Parathyroid adenoma (tissue), 2 donors: ENCODE measurements around the gene PCDHGA1.
A peak's percentile ranks its signal among the peaks of the same experiment; 100 is the strongest.

Experiments used
- H2AFZ ChIP-seq: fragments of 300-600 bp; sonication (generic); one replicate; pipeline ENCODE4 v1.7.0; 2017; ENCODE audit warnings: antibody characterized with exemption, mild to moderate bottlenecking
- H3K27ac ChIP-seq: fragments of 300-600 bp; sonication (generic); one replicate; pipeline ENCODE4 v1.7.0; 2017
- H3K27me3 ChIP-seq: fragments of 300-600 bp; sonication (generic); one replicate; pipeline ENCODE4 v1.7.0; 2017; ENCODE audit warnings: low read length; ENCODE audit not compliant: control insufficient read depth, insufficient read depth
- H3K36me3 ChIP-seq: fragments of 300-600 bp; sonication (generic); one replicate; pipeline ENCODE4 v1.7.0; 2017; ENCODE audit warnings: low read length; ENCODE audit not compliant: control insufficient read depth, insufficient read depth
- H3K4me1 ChIP-seq: fragments of 300-600 bp; sonication (generic); one replicate; pipeline ENCODE4 v1.7.0; 2017; ENCODE audit warnings: control low read depth
- H3K4me2 ChIP-seq: fragments of 300-600 bp; sonication (generic); one replicate; pipeline ENCODE4 v1.7.0; 2017; ENCODE audit warnings: low read length
- H3K4me3 ChIP-seq: fragments of 300-600 bp; sonication (generic); one replicate; pipeline ENCODE4 v1.7.0; 2017; ENCODE audit warnings: low read depth, low read length
- H3K79me2 ChIP-seq: fragments of 300-600 bp; sonication (generic); one replicate; pipeline ENCODE4 v1.7.0; 2017; ENCODE audit warnings: control low read depth
- H3K9ac ChIP-seq: fragments of 300-600 bp; sonication (generic); one replicate; pipeline ENCODE4 v1.7.0; 2017; ENCODE audit warnings: mild to moderate bottlenecking
- H3K9me3 ChIP-seq: fragments of 300-600 bp; sonication (generic); one replicate; pipeline ENCODE4 v1.7.0; 2017; ENCODE audit warnings: low read length; ENCODE audit not compliant: control insufficient read depth
- TF ChIP-seq, protein P1 (sequence below): fragments of 300-600 bp; sonication (generic); IDR thresholded peaks from one replicate; pipeline ENCODE4 v1.7.0; 2017; ENCODE audit warnings: antibody characterized with exemption, mild to moderate bottlenecking
- donor health status: primary hyperparathyroidism.

Gene PCDHGA1

DNA sequence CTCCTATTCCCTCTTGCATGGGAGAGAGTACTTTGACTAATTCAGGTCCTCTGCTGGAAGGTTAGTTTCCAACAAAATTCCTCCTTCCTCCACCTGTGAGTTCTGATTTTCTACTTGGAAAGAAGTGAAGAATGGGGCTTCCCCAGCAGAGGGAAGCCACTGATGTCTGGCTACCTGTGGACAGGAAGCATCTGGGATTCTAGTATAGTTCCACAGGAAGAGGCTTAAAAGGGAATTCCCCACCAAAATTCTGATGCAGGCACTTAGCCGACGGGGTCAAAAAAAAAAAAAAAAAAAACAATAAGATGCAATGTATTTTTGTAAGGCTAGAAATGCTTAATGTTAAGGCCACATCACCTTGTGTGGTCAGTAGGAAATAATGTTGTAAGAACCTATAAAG lies 192.0 kb downstream of the PCDHGA1 start:
- Histone ChIP-seq H3K27me3 (no peaks in the 10 kb centered on the region), H2AFZ (no peak overlapping the region), H3K9me3 (no peaks in the 10 kb centered on the region), H3K9ac (no peak overlapping the region), H3K4me3 (no peak overlapping the region), H3K79me2 (peaks cover 10% of the 10 kb centered on the region), H3K36me3 (no peaks in the 10 kb centered on the region), H3K27ac (peak overlapping the region; percentile 43), H3K4me1 (peaks cover 46% of the 10 kb centered on the region), H3K4me2 (no peak overlapping the region)
- TF ChIP-seq, protein P1, sequence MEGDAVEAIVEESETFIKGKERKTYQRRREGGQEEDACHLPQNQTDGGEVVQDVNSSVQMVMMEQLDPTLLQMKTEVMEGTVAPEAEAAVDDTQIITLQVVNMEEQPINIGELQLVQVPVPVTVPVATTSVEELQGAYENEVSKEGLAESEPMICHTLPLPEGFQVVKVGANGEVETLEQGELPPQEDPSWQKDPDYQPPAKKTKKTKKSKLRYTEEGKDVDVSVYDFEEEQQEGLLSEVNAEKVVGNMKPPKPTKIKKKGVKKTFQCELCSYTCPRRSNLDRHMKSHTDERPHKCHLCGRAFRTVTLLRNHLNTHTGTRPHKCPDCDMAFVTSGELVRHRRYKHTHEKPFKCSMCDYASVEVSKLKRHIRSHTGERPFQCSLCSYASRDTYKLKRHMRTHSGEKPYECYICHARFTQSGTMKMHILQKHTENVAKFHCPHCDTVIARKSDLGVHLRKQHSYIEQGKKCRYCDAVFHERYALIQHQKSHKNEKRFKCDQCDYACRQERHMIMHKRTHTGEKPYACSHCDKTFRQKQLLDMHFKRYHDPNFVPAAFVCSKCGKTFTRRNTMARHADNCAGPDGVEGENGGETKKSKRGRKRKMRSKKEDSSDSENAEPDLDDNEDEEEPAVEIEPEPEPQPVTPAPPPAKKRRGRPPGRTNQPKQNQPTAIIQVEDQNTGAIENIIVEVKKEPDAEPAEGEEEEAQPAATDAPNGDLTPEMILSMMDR: no peak

DNA sequence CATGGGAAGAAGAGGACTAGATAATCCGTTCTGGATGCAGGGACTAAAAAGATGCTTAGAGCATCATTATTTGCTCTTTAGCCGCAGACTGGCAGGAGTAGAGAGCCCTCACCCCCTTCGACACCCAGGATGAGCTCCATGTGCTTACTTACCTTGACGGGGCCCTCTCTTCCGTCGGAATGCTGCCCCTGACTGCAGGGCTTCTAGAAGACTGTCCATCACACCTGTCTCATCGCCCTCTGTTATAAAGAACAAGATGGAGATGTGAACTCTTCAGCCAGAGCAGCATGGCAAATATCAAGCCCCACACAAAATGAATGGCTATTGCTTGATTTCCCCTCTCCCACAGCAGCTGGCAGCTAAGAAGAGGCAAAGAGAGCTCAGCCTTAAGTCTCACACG lies 193.7 kb downstream of the PCDHGA1 start:
- H3K9me3 ChIP-seq: no peaks in the 10 kb centered on the region
- no peaks in the 10 kb centered on the region for H3K36me3 ChIP-seq
- H3K4me1 ChIP-seq: peaks cover 51% of the 10 kb centered on the region
- H3K4me2 ChIP-seq: peak overlapping the region; percentile 17
- H3K79me2 ChIP-seq: peaks cover 10% of the 10 kb centered on the region
- peak overlapping the region; percentile 34 for H3K4me3 ChIP-seq
- H2AFZ ChIP-seq: peak overlapping the region; percentile 59
- TF ChIP-seq, protein P1: no peak
- H3K27ac ChIP-seq: peak overlapping the region; percentile 98
- no peaks in the 10 kb centered on the region for H3K27me3 ChIP-seq
- no peak overlapping the region for H3K9ac ChIP-seq

DNA sequence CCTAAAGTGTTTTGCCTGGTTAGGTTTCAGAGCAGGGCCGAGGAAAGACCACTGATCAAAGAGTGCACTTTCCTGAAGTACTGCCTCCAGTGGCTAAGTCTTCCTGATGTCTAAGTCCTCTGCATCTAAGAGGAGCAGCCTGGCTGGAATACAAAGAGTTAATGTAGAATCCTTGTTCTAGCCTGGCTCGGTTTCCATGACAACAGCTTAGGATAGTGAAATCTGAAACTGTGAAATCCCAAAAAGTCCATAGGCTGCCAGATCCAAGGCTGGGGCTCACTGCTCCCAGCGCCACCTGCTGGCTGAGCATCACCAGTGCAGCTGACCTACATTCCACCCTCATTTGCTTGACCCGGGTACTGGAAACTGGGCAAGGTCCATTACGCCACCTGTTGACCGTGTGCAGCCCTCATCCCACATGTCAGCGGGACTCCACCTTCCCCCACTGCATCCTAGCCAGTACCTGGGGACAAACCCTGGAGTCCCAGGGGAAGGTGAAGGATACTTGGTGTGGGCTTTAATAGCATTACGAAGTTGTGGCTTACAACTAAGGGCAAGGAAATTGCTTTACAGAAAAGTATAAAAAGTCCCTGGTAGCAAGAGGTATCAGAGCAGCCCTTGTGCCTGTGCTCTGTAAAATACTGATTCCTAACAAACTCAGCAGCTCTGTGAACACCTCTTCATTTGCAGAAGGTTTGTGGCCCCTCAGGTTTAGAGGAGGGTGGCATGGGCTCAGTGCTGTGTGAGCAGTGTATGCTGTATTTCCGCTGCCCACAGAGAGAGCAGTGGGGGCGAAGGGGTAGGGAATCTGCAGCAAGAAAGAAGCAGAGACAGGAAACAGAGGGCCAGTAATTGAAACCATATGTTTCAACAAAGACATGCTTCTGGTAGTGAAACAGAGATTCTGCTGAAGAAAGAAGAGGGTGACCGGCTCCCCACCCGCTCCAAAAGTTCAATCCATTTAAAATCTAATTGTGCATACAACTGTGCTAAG lies 194.6 kb downstream of the PCDHGA1 start:
- Histone ChIP-seq H3K27me3 (no peaks in the 10 kb centered on the region), H3K4me2 (peak overlapping the region; percentile 17), H2AFZ (peak overlapping the region; percentile 59), H3K4me3 (peak overlapping the region; percentile 34), H3K27ac (peak overlapping the region; percentile 98), H3K9me3 (no peaks in the 10 kb centered on the region), H3K4me1 (peaks cover 60% of the 10 kb centered on the region), H3K79me2 (peaks cover 10% of the 10 kb centered on the region), H3K36me3 (no peaks in the 10 kb centered on the region), H3K9ac (peak overlapping the region; percentile 14)
- TF ChIP-seq, protein P1: peak; percentile 100

DNA sequence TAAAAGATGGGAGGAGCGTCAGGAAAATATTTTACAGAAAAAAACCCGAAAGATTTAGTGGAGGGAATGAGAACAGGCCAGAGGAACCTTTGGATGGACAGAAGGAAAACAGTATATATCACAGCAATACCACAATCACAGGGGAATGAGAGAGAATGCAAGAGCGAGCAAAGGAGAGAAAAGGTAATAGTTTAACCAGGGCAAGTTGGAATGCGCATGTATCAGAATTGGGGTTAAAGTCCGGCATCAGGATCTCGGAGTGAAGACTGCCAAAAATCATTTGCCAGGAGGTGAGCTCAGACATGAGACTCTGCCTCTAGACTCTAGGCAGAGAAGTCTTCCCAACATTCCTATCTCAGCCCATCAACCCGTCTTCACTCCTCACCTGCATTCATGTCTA lies 195.3 kb downstream of the PCDHGA1 start:
- Histone ChIP-seq H3K4me1 (peaks cover 67% of the 10 kb centered on the region), H3K4me2 (no peak overlapping the region), H3K4me3 (no peak overlapping the region), H3K27ac (peak overlapping the region; percentile 98), H3K27me3 (no peaks in the 10 kb centered on the region), H2AFZ (peak overlapping the region; percentile 6), H3K9me3 (no peaks in the 10 kb centered on the region), H3K9ac (no peak overlapping the region), H3K36me3 (no peaks in the 10 kb centered on the region), H3K79me2 (peaks cover 10% of the 10 kb centered on the region)
- TF ChIP-seq, protein P1: no peak
